ENCODE results near the gene HSPA9.

The HSPA9 gene

GRCh38 chr5:138563340-138564118 is 11.7 kb downstream of the HSPA9 start:
- no peak for DNase-seq (ENCODE audit: low read depth in 2 of 2)

DNA sequence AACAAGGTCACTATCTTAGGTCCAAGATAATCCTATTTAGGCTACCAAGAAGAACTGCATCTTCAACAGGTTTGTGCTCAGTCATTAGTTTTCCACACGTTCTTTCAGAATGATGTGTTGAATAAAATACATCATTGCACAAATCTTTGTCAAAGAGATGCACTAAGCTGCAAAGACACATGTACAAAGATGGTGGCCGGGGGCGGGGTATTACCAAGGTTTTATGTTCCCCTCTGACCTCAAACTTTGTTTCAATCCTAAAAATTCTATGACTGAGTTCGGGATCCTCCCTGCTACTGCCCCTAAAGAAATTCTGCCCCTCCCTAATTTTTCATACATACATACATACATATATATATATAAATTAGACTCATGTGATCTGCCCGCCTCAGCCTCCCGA is 14.2 kb downstream of the HSPA9 start:
- no peak for DNase-seq (ENCODE audit: low read depth in 2 of 2)

GRCh38 chr5:138559937-138560336 is 15.3 kb downstream of the HSPA9 start:
- no peak for DNase-seq (ENCODE audit: low read depth in 2 of 2)

DNA sequence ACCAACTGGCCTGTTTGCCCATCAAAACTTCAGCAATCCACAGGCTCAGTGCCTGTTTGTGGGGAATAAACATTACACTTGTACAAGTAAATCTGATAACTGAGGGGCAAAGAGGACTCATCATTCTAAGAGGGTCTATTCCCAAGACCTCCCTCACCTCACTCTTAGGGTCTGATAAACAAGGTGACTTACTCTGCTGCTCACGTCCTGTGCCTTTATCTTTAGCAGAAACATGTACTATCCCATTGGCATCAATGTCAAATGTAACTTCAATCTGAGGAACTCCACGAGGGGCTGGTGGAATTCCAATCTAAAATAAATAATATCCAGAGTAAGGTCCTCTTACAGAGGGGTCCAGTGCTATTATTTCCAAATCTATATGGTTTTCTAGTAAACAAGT is 17.5 kb downstream of the HSPA9 start:
- no peak for DNase-seq (ENCODE audit: low read depth in 2 of 2)

GRCh38 chr5:138554143-138554542 is 21.1 kb downstream of the HSPA9 start:
- no peak for DNase-seq (ENCODE audit: low read depth in 2 of 2)

DNA sequence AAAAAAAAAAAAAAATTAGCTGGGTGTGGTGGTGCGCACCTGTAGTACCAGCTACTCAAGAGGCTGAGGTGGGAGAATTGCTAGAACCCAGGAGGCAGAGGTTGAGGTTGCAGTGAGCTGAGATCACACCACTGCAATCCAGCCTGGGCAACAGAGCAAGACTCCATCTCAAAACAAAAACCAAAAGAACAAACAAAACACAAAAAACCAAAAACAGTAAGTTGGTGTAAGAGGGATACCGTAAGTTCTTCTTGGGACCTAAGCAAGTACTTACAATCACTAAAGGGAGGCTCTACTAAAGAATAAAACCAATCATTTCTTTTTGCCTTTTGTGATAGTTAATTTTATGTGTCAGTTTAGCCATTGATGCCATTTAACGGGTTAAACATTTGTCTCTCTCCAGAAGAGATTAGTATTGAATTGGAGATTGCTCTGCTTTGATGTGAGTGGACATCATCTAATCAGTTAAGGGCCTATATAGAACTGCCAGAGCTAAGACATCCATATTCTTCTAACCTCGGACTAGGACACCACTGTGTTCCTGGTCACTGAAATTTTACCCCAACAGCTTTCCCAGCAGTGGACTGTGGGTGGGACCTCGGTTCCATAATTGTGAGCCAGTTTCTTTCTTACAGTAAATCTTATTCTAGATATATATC is 21.6 kb downstream of the HSPA9 start:
- no peak for DNase-seq (ENCODE audit: low read depth in 2 of 2)

DNA sequence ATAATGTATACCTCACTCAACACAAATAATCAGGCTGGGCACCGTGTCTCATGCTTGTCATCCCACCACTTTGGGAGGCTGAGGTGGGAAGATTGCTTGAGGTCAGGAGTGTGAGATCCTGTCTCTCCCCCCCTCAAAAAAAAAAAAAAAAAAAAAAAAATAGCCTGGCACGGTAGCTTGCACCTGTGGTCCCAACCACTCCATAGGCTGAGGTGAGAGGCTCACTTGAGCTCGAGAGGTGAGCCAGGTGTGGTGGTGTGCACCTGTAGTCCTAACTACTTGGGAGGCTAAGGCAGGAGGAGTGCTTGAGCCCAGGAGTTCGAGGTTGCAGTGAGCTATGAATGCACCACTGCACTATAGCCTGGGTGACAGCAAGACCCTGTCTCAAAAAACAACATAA is 22.5 kb downstream of the HSPA9 start:
- no peak for DNase-seq (ENCODE audit: low read depth in 2 of 2)

DNA sequence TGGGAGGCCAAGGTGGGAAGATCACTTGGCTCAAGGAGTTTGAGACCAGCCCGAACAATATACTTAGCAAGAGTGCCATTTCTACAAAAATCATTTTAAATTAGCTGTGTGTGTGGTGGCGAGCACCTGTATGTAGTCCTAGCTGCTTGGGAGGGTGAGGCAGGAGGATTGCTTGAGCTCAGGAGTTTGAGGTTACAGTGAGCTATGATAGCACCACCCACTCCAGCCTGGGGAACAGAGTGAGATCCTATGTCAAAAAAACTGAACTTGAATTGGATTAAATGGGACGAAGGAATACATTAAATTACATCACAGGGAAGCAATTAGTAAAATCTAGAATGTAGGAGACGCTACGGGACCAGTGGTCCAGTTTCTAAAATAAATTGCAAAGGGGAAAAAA is 25.8 kb downstream of the HSPA9 start:
- no peak for DNase-seq (ENCODE audit: low read depth in 2 of 2)

GRCh38 chr5:138545919-138546562 is 29.2 kb downstream of the HSPA9 start:
- DNase-seq (ENCODE audit: low read depth in 2 of 2) = no peak

GRCh38 chr5:138544181-138545134 is 30.7 kb downstream of the HSPA9 start:
- DNase-seq (ENCODE audit: low read depth in 2 of 2) = no peak

DNA sequence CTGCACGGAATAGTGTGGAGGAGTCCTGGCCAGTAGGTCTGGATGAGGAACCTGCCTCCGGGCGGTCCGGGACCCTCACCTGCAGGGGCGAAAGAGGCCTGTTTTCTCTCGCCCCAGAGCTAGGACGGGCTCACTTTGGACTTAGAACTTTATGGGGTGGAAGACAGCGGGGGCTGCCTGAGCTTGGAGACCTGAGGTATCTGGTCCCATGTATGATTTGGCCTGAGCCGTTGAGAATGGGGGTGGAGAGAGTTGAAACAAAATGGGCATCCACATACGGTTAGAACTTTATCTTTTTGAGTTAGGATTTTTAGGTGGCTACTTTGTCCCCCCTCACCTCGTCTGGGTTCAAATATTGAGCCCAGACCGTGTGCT is 31.5 kb downstream of the HSPA9 start:
- DNase-seq (ENCODE audit: low read depth in 2 of 2) = no peak

DNA sequence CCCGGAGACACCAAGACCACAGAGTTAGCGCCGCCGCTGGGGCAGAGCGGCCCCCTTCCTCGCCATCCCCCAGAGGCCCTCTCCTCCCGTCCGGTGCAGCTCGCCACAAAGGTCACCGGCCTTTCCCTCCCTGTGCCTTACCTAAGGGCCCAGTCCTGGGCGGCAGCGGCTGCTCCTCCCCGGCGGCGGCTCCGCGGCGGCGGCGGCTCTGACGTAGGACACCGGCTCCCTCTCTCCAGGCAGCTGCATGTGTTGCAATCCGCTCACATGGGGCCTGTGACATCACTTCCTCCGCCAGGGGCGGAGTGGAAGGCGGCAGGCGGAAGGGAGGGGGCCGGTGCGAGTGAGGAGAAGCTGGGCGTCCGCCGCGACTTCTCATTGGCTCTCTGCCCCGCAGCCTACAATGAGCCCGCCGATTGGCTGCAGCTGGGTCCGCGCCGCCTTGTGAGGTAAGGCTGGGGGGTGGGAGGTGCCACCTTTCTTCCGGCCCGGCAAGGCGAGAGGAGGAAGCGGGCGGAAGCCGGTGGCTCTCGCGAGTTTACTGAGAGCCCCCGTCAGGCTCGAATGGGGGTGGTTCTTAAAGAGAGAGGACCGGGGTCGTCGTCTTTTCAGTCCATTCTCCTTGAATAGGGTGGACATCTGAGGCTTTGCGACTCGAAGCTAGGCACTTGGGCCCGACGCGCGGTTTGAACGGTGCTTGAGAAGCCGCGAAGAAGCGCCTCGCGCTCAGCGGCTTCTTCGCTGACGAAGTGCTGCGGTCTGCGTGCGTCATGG is 32.1 kb downstream of the HSPA9 start, which contains the start of gene ETF1:
Gene ETF1 (minus strand): TSS at position 281 of the 774 bp plus-strand sequence. CDS start 318 bp downstream, outside the sequence.
- DNase-seq (ENCODE audit: low read depth in 2 of 2) = peak; percentile 92 to 98

- DNase-seq (ENCODE audit: low read depth in 2 of 2) = no peak
Observed at GRCh38 chr5:138542180-138542955, 32.8 kb downstream of the HSPA9 start.

GRCh38 chr5:138541511-138542179 is 33.6 kb downstream of the HSPA9 start:
- DNase-seq (ENCODE audit: low read depth in 2 of 2) = no peak

- DNase-seq (ENCODE audit: low read depth in 2 of 2) = no peak
Observed at GRCh38 chr5:138539791-138540190, 35.4 kb downstream of the HSPA9 start.

DNA sequence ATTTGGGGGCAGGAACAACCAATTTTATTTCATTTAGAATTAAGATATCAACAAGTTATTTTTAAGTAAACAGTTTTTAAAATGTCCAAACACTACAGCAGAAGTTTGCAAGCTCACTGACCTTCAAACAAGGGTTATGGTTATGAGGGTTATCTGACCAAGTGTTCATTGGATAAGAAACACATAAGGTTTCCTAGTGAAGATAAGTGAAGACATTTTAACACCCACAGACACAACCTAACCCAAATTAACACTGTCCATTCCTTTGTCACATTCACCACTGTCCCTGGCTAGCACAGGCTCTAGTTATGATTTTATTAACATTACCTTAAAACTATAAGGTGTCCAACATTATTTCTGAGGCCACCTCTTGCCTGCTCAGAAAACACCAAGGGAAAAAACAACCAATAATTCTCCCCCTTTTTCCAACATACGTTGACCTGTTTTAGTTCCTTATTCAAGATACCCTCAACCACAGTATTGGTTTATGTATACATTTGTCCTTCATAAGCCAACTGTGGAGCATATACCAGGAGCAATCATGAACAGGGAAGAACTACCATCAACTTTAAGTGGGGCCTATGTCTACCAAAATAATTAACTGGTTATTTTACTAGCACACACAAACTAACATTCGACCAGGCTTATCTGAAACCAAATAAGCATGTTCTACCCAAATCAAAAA is 36.1 kb downstream of the HSPA9 start:
- no peak for DNase-seq (ENCODE audit: low read depth in 2 of 2)

GRCh38 chr5:138536665-138537315 is 38.4 kb downstream of the HSPA9 start:
- no peak for DNase-seq (ENCODE audit: low read depth in 2 of 2)

- DNase-seq (ENCODE audit: low read depth in 2 of 2) = no peak
Observed at GRCh38 chr5:138536215-138536614, 39.0 kb downstream of the HSPA9 start.
